Liver (tissue), 3 donors: ENCODE data around the gene BCORL1.

Source experiments
- CTCF ChIP-seq: fragments of 150-350 bp; IDR thresholded peaks from 2 replicates; pipeline ENCODE4 v1.5.1; 2017; ENCODE audit warnings: improper control_type of control experiment, low read depth, low read length; ENCODE audit not compliant: missing input control
- EGR1 ChIP-seq, 2 donors: IDR thresholded peaks; 2 replicates each; pipeline ENCODE4 v1.6.1; 2016 to 2018; ENCODE audit warnings: antibody characterized with exemption in 2 of 2, low read depth in 2 of 2
- GABPA ChIP-seq, 2 donors: IDR thresholded peaks in 1 of 2; conservative IDR thresholded peaks in 1 of 2; 2 replicates each; pipeline ENCODE4 v1.6.1; 2016; ENCODE audit warnings: antibody characterized with exemption in 2 of 2, mild to moderate bottlenecking in 1 of 2, moderate library complexity in 1 of 2
- MAX ChIP-seq: IDR thresholded peaks from 2 replicates; pipeline ENCODE4 v1.6.1; 2016; ENCODE audit warnings: antibody characterized with exemption
- RAD21 ChIP-seq, 2 donors: IDR thresholded peaks; 2 replicates each; pipeline ENCODE4 v1.6.1; 2016; ENCODE audit warnings: antibody characterized with exemption in 2 of 2, mild to moderate bottlenecking in 2 of 2
- SP1 ChIP-seq: IDR thresholded peaks from 2 replicates; pipeline ENCODE4 v1.6.1; 2018; ENCODE audit warnings: antibody characterized with exemption, mild to moderate bottlenecking
- TAF1 ChIP-seq: conservative IDR thresholded peaks from 2 replicates; pipeline ENCODE4 v1.6.1; 2016; ENCODE audit warnings: antibody characterized with exemption, mild to moderate bottlenecking
- donor health status: healthy.
- donor health status: healthy.

GRCh38 chrX:130094696-130095095, 112.3 kb downstream of the BCORL1 start:
- TF ChIP-seq CTCF, result no peak
- TF ChIP-seq GABPA (IDR thresholded peaks at IDR 0.05 in 1 of 2, conservative IDR thresholded peaks at IDR 0.05 in 1 of 2), result no peak
- no peak for TF ChIP-seq MAX
- no peak for TF ChIP-seq SP1
- TF ChIP-seq RAD21 (IDR thresholded peaks at IDR 0.05), result no peak
- TF ChIP-seq EGR1 (IDR thresholded peaks at IDR 0.05; ENCODE audit: low read depth in 2 of 2), result no peak
- no peak for TF ChIP-seq TAF1
